OCI-LY7 (cell line): ENCODE measurements around the gene ZCCHC2. TPM values are rescaled to one million over a fixed set of nuclear protein-coding genes. Genes with fewer than 3 reads are reported as not detected.

Experiments
- BruUV-seq: library from RNA; stranded (reverse); fragments of 400-500 nt; replicated peaks from 2 replicates; lab custom pipeline; 2021; lab: Mats Ljungman, UMichigan
- CTCF ChIA-PET: fragments of 300-600 bp; sonication (Branson Sonifier 250); formaldehyde crosslinking; loops from one replicate; lab custom pipeline; 2022; ENCODE audit warnings: antibody characterized with exemption; ENCODE audit not compliant: unreplicated experiment; lab: Charles Lee
- POLR2A ChIA-PET: fragments of 300-600 bp; sonication (Branson Sonifier 250); formaldehyde crosslinking; loops from one replicate; lab custom pipeline; 2022; ENCODE audit warnings: antibody characterized with exemption; lab: Charles Lee
- DNase-seq: peaks from one replicate; pipeline ENCODE4 v3.0.0-alpha.2; 2015; ENCODE audit warnings: low spot score
- H2AFZ ChIP-seq: fragments of 200-600 bp; sonication (generic), shearing (Covaris generic); 2 replicates; pipeline ENCODE4 v1.6.1; 2014; ENCODE audit warnings: mild to moderate bottlenecking, antibody characterized with exemption, low read length, moderate library complexity
- H3K27ac ChIP-seq: fragments of 200-600 bp; sonication (generic); 2 replicates; pipeline ENCODE4 v1.5.1; 2014; ENCODE audit warnings: mixed run types, low read depth, mild to moderate bottlenecking, moderate library complexity, low read length, inconsistent platforms; ENCODE audit not compliant: poor library complexity, severe bottlenecking
- H3K36me3 ChIP-seq: fragments of 200-600 bp; sonication (generic); 2 replicates; pipeline ENCODE4 v1.6.1; 2014; ENCODE audit warnings: mild to moderate bottlenecking, antibody characterized with exemption, low read length, moderate library complexity, mixed read lengths; ENCODE audit not compliant: insufficient read depth
- H3K4me1 ChIP-seq: fragments of 200-600 bp; sonication (generic); 2 replicates; pipeline ENCODE4 v1.5.1; 2014; ENCODE audit warnings: mild to moderate bottlenecking, low read length; ENCODE audit not compliant: insufficient read depth, poor library complexity, severe bottlenecking
- H3K4me2 ChIP-seq: fragments of 200-600 bp; sonication (generic); 2 replicates; pipeline ENCODE4 v1.6.1; 2014; ENCODE audit warnings: mild to moderate bottlenecking, low read length
- H3K4me3 ChIP-seq: fragments of 200-600 bp; sonication (generic); 2 replicates; pipeline ENCODE4 v1.5.1; 2014; ENCODE audit warnings: mild to moderate bottlenecking, low read depth, low read length; ENCODE audit not compliant: poor library complexity, severe bottlenecking
- H3K79me2 ChIP-seq: fragments of 200-600 bp; sonication (generic); 2 replicates; pipeline ENCODE4 v1.6.1; 2016; ENCODE audit warnings: low read depth, mild to moderate bottlenecking, low read length, moderate library complexity, mixed read lengths; ENCODE audit not compliant: insufficient read depth
- H3K9me2 ChIP-seq: fragments of 200-600 bp; sonication (generic); 2 replicates; pipeline ENCODE4 v1.6.1; 2016; ENCODE audit warnings: mild to moderate bottlenecking, low read length, mixed read lengths; ENCODE audit not compliant: insufficient read depth
- H3K9me3 ChIP-seq: fragments of 200-600 bp; sonication (generic); 2 replicates; pipeline ENCODE4 v1.6.1; 2014; ENCODE audit warnings: mild to moderate bottlenecking, mixed run types, low read length, mixed read lengths
- H4K20me1 ChIP-seq: fragments of 200-600 bp; sonication (generic); 2 replicates; pipeline ENCODE4 v1.6.1; 2014; ENCODE audit warnings: mild to moderate bottlenecking, antibody characterized with exemption, low read length, moderate library complexity, mixed read lengths; ENCODE audit not compliant: insufficient read depth
- CTCF ChIP-seq: fragments of 200-600 bp; sonication (generic); conservative IDR thresholded peaks from 2 replicates; pipeline ENCODE4 v1.5.1; 2014; ENCODE audit warnings: mild to moderate bottlenecking, antibody characterized with exemption, low read length, moderate library complexity, mixed read lengths
- EZH2phosphoT487 ChIP-seq: fragments of 200-600 bp; sonication (generic); IDR thresholded peaks from 2 replicates; pipeline ENCODE4 v1.6.1; 2018; ENCODE audit warnings: low read depth, borderline replicate concordance, mild to moderate bottlenecking, mixed run types, antibody characterized with exemption, low read length, moderate library complexity, mixed read lengths
- intact Hi-C: fragments of 100-400 bp; cut with micrococcal nuclease; formaldehyde crosslinking; loops from one replicate; pipeline ENCODE4 v1.10.0; 2022; ENCODE audit not compliant: unreplicated experiment
- total RNA-seq, 2 experiments: library from RNA; depleted of rRNA in 1 of 2; stranded (reverse); fragments of >200 nt in 1 of 2; shearing (Covaris generic) in 1 of 2; gene quantifications; 2 replicates each; pipeline ENCODE4 v1.2.3, GENCODE V29; 2014 to 2022

ZCCHC2 gene
- total RNA-seq, 2 experiments from 2014 or later: 16.9 to 17.5 TPM

- POLR2A ChIA-PET: no interaction called here
- TF ChIP-seq EZH2phosphoT487: no peak
- no peak for TF ChIP-seq CTCF
- BruUV-seq: no TSS peak
- intact Hi-C loops: no loop called here
- no peaks in the 10 kb centered on the region for H3K79me2 ChIP-seq
- no peaks in the 10 kb centered on the region for H4K20me1 ChIP-seq
- CTCF ChIA-PET: no interaction called here
- no peak overlapping the region for H3K27ac ChIP-seq
- H3K4me3 ChIP-seq: no peak overlapping the region
- H3K4me1 ChIP-seq: no peaks in the 10 kb centered on the region
- no peak overlapping the region for H2AFZ ChIP-seq
- no peaks in the 10 kb centered on the region for H3K36me3 ChIP-seq
- H3K4me2 ChIP-seq: no peak overlapping the region
- no peak for DNase-seq
- no peaks in the 10 kb centered on the region for H3K9me3 ChIP-seq
- H3K9me2 ChIP-seq: no peaks in the 10 kb centered on the region
These were observed 25.5 kb upstream of the ZCCHC2 start for GRCh38 chr18:62497190-62497772.

- H3K79me2 ChIP-seq: no peaks in the 10 kb centered on the region
- no peaks in the 10 kb centered on the region for H4K20me1 ChIP-seq
- H3K4me3 ChIP-seq: no peak overlapping the region
- no peaks in the 10 kb centered on the region for H3K4me1 ChIP-seq
- no peak overlapping the region for H3K4me2 ChIP-seq
- no peak overlapping the region for H3K27ac ChIP-seq
- BruUV-seq: no TSS peak
- no peaks in the 10 kb centered on the region for H3K36me3 ChIP-seq
- TF ChIP-seq EZH2phosphoT487 (no peak), CTCF (no peak)
- intact Hi-C loops: no loop called here
- no peak for DNase-seq
- POLR2A ChIA-PET: interaction anchor here (1.0 kb wide), 1 partner anchor 21 kb away, joined by 3 read pairs; no protein-coding TSS in a partner anchor
- H3K9me2 ChIP-seq: no peaks in the 10 kb centered on the region
- no peaks in the 10 kb centered on the region for H3K9me3 ChIP-seq
- H2AFZ ChIP-seq: no peak overlapping the region
- CTCF ChIA-PET: no interaction called here
These were observed 24.1 kb upstream of the ZCCHC2 start for GRCh38 chr18:62498616-62499262.

GRCh38 chr18:62499263-62499650 is 23.6 kb upstream of the ZCCHC2 start:
- Histone ChIP-seq H2AFZ (no peak overlapping the region), H3K36me3 (no peaks in the 10 kb centered on the region)

More at GRCh38 chr18:62499263-62499650, 23.6 kb upstream of the ZCCHC2 start:
- H3K4me2 ChIP-seq: no peak overlapping the region
- DNase-seq: no peak
- TF ChIP-seq EZH2phosphoT487: no peak
- TF ChIP-seq CTCF: no peak
- no peaks in the 10 kb centered on the region for H3K9me2 ChIP-seq
- ChIA-PET CTCF (no interaction called here), POLR2A (no interaction called here)
- H3K9me3 ChIP-seq: no peaks in the 10 kb centered on the region
- no peak overlapping the region for H3K27ac ChIP-seq
- BruUV-seq: no TSS peak
- intact Hi-C loops: no loop called here
- H4K20me1 ChIP-seq: no peaks in the 10 kb centered on the region
- no peak overlapping the region for H3K4me3 ChIP-seq
- H3K79me2 ChIP-seq: no peaks in the 10 kb centered on the region
- H3K4me1 ChIP-seq: no peaks in the 10 kb centered on the region
